Testis (tissue), 2 donors: ENCODE data around the gene RAPGEF4.

ENCODE experiments used
- CTCF ChIP-seq, 3 experiments: fragments of 450-650 bp in 2 of 3; fragments of 200-600 bp in 1 of 3; sonication (generic) in 1 of 3; IDR thresholded peaks; one replicate each; pipeline ENCODE4 v1.5.1; 2016 to 2019; ENCODE audit warnings: antibody characterized with exemption in 3 of 3, mild to moderate bottlenecking in 2 of 3, moderate library complexity in 1 of 3
- POLR2A ChIP-seq: fragments of 450-650 bp; IDR thresholded peaks from one replicate; pipeline ENCODE4 v1.6.1; 2017; ENCODE audit warnings: antibody characterized with exemption, mild to moderate bottlenecking, moderate library complexity

DNA sequence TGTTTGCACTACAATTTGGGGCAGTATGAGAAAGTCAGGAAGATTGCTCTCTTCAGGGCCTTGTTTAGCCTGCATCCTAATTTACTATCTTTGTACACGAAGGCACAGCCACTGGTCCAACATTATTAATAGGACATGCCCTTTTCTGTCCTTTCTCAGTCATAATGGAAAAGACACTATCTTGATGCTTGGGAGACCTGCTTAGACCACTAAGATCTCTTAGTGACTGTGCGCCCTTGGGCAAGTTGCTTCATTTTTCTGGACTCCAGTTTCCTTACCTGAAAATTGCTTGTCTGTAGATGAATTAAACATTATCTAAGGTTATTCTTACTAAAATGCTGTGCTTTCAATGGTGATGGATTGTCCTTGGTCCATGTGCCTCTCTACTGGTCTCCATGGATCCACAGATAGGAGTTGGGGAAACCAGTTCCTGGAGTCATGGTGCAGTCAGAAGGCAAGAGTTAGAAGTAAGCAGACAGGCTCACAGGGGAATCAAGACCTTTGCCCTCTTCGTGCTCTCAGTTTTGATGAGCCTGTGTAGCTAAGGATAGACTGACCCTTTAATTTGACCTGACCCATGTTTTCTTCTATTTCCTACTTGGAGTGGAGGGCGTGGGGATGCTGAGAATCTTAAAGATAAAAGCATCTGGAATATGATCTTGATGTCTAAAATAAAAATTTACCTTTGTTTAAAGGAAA, 114.0 kb downstream of the RAPGEF4 start:
- TF ChIP-seq CTCF (IDR thresholded peaks at IDR 0.05) = no peak
- TF ChIP-seq POLR2A = no peak
